ENCODE measurements around the gene CYSTM1.

Gene CYSTM1

DNA sequence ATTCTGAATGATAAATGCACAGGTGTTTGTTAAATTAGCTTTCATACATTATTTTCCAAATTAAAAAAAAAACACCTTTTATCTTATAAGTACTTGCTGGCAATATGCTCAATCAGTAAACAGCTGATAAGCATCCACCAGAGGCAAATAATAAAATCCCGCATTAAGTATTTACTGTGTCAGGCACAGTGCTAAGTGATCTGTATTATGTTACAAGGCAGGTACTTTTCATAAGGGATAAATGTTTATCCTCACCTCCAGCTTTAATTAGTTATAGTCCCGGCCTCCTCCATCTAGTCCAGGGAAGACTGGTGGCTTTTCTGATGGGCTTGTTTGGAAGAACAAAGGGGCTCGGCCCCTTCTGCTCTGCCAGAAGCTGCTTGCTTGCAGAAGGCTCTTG is 87.9 kb downstream of the CYSTM1 start:
- H3K4me3 ChIP-seq (ENCODE audit: low read depth in 1 of 2, low read length in 2 of 2), result no peak overlapping the region
- no peaks in the 10 kb centered on the region for H3K9me3 ChIP-seq (ENCODE audit: insufficient read depth, low read length, severe bottlenecking)
- H3K27me3 ChIP-seq (ENCODE audit: insufficient read depth, low read length, poor library complexity), result no peaks in the 10 kb centered on the region
- no peak for DNase-seq
- no peak for ATAC-seq (ENCODE audit: insufficient read depth, low read depth)
- TF ChIP-seq, protein P1, sequence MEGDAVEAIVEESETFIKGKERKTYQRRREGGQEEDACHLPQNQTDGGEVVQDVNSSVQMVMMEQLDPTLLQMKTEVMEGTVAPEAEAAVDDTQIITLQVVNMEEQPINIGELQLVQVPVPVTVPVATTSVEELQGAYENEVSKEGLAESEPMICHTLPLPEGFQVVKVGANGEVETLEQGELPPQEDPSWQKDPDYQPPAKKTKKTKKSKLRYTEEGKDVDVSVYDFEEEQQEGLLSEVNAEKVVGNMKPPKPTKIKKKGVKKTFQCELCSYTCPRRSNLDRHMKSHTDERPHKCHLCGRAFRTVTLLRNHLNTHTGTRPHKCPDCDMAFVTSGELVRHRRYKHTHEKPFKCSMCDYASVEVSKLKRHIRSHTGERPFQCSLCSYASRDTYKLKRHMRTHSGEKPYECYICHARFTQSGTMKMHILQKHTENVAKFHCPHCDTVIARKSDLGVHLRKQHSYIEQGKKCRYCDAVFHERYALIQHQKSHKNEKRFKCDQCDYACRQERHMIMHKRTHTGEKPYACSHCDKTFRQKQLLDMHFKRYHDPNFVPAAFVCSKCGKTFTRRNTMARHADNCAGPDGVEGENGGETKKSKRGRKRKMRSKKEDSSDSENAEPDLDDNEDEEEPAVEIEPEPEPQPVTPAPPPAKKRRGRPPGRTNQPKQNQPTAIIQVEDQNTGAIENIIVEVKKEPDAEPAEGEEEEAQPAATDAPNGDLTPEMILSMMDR (IDR thresholded peaks at IDR 0.05; ENCODE audit: borderline replicate concordance, extremely low read depth, low read length, poor library complexity, severe bottlenecking), result no peak
- no peak for TF ChIP-seq EZH2 (IDR thresholded peaks at IDR 0.05; ENCODE audit: borderline replicate concordance, low read depth, low read length, severe bottlenecking)
- peaks cover 12% of the 10 kb centered on the region; the same call in 1 of the 2 replicates for H3K36me3 ChIP-seq (ENCODE audit: insufficient read depth, low read length)
- peaks cover 15% of the 10 kb centered on the region; the same call in 1 of the 2 replicates for H4K20me1 ChIP-seq (ENCODE audit: insufficient read depth, low read length)
- H2AFZ ChIP-seq (ENCODE audit: low read depth, low read length), result no peak overlapping the region
- peaks cover 7% of the 10 kb centered on the region for H3K4me1 ChIP-seq (ENCODE audit: insufficient read depth, low read length)
- H3K27ac ChIP-seq (ENCODE audit: low read length), result no peak overlapping the region
- H3K4me2 ChIP-seq (ENCODE audit: insufficient read depth, low read length), result no peak overlapping the region
- no peak overlapping the region for H3K9ac ChIP-seq (ENCODE audit: low read depth, low read length)
- H3K79me2 ChIP-seq (ENCODE audit: insufficient read depth, low read length), result peaks cover 54% of the 10 kb centered on the region

DNA sequence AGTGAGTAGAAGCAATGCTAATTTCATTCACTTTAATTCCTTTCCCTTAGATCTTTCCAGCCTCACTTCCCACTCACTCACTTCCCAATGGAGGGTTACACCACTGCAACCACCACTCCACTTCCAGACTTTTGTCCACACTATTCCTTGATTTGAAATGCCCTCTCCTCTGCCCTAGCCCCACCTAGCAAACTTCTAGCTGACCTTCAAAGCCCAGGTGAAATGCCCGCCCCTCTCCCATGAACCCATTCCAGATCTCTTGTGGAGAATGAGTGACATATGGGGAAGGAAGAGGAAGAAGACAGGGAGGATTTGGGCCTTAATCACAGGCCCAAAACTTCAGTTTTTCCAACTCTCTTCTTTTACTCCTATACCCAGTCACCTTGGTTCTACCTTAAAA is 90.9 kb downstream of the CYSTM1 start:
- Histone ChIP-seq H4K20me1 (ENCODE audit: insufficient read depth, low read length) (peaks cover 10% of the 10 kb centered on the region; the same call in 1 of the 2 replicates), H3K27me3 (ENCODE audit: insufficient read depth, low read length, poor library complexity) (no peaks in the 10 kb centered on the region), H3K4me3 (ENCODE audit: low read depth in 1 of 2, low read length in 2 of 2) (no peak overlapping the region), H3K4me2 (ENCODE audit: insufficient read depth, low read length) (no peak overlapping the region), H3K4me1 (ENCODE audit: insufficient read depth, low read length) (peaks cover 11% of the 10 kb centered on the region), H3K79me2 (ENCODE audit: insufficient read depth, low read length) (peaks cover 34% of the 10 kb centered on the region), H2AFZ (ENCODE audit: low read depth, low read length) (no peak overlapping the region), H3K36me3 (ENCODE audit: insufficient read depth, low read length) (no peaks in the 10 kb centered on the region), H3K9ac (ENCODE audit: low read depth, low read length) (no peak overlapping the region), H3K27ac (ENCODE audit: low read length) (no peak overlapping the region), H3K9me3 (ENCODE audit: insufficient read depth, low read length, severe bottlenecking) (no peaks in the 10 kb centered on the region)
- DNase-seq, result no peak
- ATAC-seq (ENCODE audit: insufficient read depth, low read depth), result no peak
- no peak for TF ChIP-seq EZH2 (IDR thresholded peaks at IDR 0.05; ENCODE audit: borderline replicate concordance, low read depth, low read length, severe bottlenecking)
- TF ChIP-seq, protein P1 (IDR thresholded peaks at IDR 0.05; ENCODE audit: borderline replicate concordance, extremely low read depth, low read length, poor library complexity, severe bottlenecking), result no peak

DNA sequence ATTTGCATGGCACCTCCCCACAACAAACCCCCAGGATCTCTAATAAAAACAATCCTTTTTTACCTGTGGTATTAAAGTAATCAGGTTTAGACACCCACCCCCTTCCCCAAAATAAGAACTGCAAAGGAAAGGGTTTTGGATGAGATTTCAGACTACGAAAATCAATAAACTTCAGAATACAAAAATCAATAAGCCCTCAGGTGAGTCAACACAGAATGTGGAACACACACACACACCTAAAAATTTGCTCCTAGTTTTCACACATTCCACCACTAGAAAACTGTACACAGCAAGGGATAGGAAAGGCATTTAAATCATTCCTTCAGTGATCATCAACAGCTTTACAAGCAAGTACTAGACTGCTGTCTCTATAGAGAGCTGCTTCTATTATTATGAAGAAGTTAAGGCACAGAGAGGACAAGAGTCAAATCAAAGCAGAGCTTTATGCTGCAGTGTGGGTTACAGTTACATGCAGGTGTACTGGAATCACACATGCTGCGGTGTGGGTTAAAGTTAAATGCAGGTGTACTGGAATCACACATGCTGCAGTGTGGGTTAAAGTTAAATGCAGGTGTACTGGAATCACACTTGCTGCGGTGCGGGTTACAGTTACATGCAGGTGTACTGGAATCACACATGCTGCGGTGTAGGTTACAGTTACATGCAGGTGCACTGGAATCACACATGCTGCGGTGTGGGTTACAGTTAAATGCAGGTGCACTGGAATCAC is 91.6 kb downstream of the CYSTM1 start:
- peak; percentile 32 for DNase-seq
- ATAC-seq (ENCODE audit: insufficient read depth, low read depth), result no peak
- Histone ChIP-seq H2AFZ (ENCODE audit: low read depth, low read length) (no peak overlapping the region), H3K36me3 (ENCODE audit: insufficient read depth, low read length) (no peaks in the 10 kb centered on the region), H3K4me2 (ENCODE audit: insufficient read depth, low read length) (no peak overlapping the region), H3K27ac (ENCODE audit: low read length) (peak overlapping the region; percentile 61; the same call in 1 of the 2 replicates), H3K4me1 (ENCODE audit: insufficient read depth, low read length) (peaks cover 11% of the 10 kb centered on the region), H3K4me3 (ENCODE audit: low read depth in 1 of 2, low read length in 2 of 2) (no peak overlapping the region), H3K9me3 (ENCODE audit: insufficient read depth, low read length, severe bottlenecking) (no peaks in the 10 kb centered on the region), H3K9ac (ENCODE audit: low read depth, low read length) (no peak overlapping the region), H3K27me3 (ENCODE audit: insufficient read depth, low read length, poor library complexity) (no peaks in the 10 kb centered on the region), H4K20me1 (ENCODE audit: insufficient read depth, low read length) (peaks cover 9% of the 10 kb centered on the region; the same call in 1 of the 2 replicates), H3K79me2 (ENCODE audit: insufficient read depth, low read length) (peaks cover 27% of the 10 kb centered on the region)
- TF ChIP-seq EZH2 (IDR thresholded peaks at IDR 0.05; ENCODE audit: borderline replicate concordance, low read depth, low read length, severe bottlenecking), result no peak
- TF ChIP-seq, protein P1 (IDR thresholded peaks at IDR 0.05; ENCODE audit: borderline replicate concordance, extremely low read depth, low read length, poor library complexity, severe bottlenecking), result no peak
